GM21717 (cell line): ENCODE results near the gene KRTAP10-10.
"Not testable (repeated sequence)": the region's sequence is repeated elsewhere in the genome, so short reads cannot be mapped to it uniquely, and the experiment has no call there.

Experiments
- ATAC-seq: cut with Tn5 transposase; IDR thresholded peaks from one replicate; pipeline ENCODE4 v1.9.1; 2021; ENCODE audit warnings: mild to moderate bottlenecking, moderate library complexity; ENCODE audit not compliant: unreplicated experiment

The KRTAP10-10 gene

GRCh38 chr21:44602463-44602850, 34.7 kb upstream of the KRTAP10-10 start:
- no peak for ATAC-seq

DNA sequence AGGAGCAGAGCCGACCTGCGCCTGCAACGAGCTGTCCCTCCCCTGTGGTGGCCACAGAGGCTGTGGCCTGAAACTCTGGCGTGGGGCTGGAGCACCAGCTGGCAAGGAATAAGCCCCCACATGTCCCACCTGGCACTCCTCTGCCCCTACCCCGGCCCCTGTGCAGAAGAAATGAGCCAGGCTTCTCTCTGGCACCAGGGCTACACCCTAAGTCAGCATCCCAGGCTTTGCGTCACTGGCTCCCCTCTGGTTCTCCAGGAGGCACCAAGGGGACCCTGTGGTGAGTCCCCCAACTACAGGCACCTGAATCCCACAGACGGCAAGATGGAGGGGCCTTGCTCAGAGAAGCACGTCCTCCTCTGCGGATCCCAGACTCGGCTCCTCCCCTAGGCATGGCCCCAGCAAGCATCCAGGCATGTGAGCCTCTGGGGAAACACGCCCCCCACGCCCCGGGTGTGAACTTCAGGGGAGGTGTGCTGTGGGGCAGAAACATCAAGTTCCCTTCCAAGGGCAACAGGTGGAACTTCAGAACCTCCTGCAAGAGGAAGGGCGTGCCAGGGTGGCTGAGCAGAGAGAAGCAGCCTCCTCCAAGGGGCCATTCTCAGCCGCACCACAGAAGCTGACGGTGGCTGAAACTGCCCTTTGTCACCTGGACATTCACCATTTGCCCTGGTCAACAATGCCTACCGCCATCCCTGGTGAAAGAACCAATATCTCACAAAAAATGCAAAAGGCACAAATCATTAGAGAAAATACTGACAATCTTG, 33.9 kb upstream of the KRTAP10-10 start:
- no peak for ATAC-seq

- ATAC-seq, result no peak
Measured at GRCh38 chr21:44603911-44604310, 33.2 kb upstream of the KRTAP10-10 start.

- no peak for ATAC-seq
Measured at GRCh38 chr21:44606495-44606894, 30.7 kb upstream of the KRTAP10-10 start.

GRCh38 chr21:44609193-44609592, 28.0 kb upstream of the KRTAP10-10 start:
- no peak for ATAC-seq

- not testable (repeated sequence) for ATAC-seq
Measured at GRCh38 chr21:44610157-44610843, 26.9 kb upstream of the KRTAP10-10 start.

DNA sequence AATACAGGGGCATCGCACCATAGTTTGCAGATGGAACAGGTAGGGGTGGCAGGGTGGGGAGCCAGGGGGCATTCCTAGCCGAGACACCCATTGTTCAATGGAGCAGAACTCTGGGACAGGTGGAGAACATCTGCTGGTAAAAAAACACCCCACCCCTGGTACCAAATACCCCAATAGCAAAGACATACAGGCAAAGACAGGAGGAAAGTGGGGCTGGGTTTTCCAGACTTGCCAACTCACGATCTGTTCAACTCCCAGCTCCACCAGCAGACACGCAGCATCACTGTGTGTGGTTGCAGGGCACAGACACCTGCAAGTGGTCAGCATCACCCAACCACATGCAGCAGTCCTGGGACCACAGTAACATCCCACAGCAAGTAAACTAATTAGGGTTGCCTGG, 25.6 kb upstream of the KRTAP10-10 start:
- ATAC-seq, result no peak

DNA sequence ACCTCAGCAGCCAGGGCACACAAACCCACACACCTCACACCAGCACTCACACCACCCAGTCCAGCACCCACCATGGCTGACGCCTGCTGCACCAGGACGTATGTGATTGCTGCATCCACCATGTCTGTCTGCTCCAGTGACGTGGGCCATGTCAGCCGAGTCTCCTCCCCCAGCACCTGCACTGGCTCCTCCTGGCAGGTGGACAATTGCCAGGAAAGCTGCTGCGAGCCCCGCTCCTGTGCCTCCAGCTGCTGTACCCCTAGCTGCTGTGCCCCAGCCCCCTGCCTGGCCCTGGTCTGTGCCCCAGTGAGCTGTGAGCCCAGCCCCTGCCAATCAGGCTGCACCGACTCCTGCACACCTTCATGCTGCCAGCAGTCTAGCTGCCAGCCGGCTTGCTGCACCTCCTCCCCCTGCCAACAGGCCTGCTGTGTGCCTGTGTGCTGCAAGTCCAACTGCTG, 25.1 kb upstream of the KRTAP10-10 start, which contains the start of gene KRTAP10-8:
Gene KRTAP10-8 (plus strand): TSS at position 51 of the 458 bp plus-strand sequence. CDS start 22 bp downstream, at position 73.
- no peak for ATAC-seq

- no peak for ATAC-seq
Measured at GRCh38 chr21:44612669-44613229, 24.4 kb upstream of the KRTAP10-10 start.

DNA sequence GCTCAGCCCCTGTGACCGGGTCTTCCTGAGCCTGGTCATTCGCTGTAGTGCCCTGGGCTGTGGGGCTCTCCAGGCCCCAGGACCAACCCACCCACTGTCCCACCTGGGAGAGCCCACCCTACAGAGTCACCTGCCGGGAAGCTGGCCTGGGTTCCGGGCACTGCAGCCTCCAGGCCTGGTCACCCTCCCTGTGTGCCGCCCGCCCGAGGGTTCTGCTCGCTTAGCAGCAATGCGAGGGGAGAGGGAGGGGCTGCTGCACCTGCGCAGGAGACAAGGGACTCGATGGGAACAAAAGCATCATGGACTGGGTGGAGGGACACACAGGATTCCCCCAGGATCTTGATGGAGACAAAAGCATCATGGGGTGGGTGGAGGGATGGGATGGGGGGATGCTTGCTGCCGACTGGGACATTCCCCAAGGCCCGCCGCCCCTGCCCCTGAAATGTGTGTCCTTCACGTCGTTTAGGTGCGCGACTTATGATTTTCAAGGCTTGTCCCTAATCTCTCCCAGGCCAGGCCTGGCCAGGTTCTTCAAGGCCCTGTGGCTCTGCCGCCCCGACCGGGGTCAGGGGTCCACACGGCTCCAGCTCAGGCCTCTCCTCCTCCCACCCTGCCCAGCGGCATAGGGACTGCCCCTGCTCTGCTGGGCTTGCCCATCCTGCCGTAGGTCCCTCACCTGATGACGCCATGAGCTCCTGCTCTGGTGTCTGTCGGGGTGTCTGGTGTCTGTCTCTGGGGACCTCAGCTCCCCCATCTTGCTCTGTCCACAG, 23.6 kb upstream of the KRTAP10-10 start:
- ATAC-seq, result no peak

GRCh38 chr21:44614161-44614631, 23.0 kb upstream of the KRTAP10-10 start:
- ATAC-seq, result no peak

GRCh38 chr21:44614961-44615391, 22.2 kb upstream of the KRTAP10-10 start:
- ATAC-seq, result no peak

DNA sequence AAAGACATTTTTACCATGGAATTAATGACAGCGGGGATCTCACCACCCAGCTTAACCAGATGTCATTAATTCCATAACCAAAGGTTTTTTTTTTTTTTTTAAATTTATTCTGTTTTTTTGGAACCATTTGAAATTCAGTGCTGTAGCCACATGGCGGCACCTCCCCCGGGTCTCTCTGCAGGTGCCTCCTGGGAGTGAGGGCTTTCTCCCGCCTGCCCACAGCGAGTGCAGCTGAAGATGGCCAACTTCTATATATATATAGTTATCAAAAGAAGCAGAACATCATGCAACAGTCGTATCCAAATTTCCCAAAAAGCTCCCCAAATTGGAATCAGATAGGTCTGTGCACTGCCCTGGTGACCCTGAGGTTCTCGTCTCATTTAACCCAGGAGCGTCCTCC, 21.7 kb upstream of the KRTAP10-10 start:
- no peak for ATAC-seq

- no peak for ATAC-seq
Measured at GRCh38 chr21:44615911-44616590, 21.1 kb upstream of the KRTAP10-10 start.

- ATAC-seq, result no peak
Measured at GRCh38 chr21:44616591-44616926, 20.6 kb upstream of the KRTAP10-10 start.

GRCh38 chr21:44617071-44617501, 20.1 kb upstream of the KRTAP10-10 start:
- no peak for ATAC-seq

DNA sequence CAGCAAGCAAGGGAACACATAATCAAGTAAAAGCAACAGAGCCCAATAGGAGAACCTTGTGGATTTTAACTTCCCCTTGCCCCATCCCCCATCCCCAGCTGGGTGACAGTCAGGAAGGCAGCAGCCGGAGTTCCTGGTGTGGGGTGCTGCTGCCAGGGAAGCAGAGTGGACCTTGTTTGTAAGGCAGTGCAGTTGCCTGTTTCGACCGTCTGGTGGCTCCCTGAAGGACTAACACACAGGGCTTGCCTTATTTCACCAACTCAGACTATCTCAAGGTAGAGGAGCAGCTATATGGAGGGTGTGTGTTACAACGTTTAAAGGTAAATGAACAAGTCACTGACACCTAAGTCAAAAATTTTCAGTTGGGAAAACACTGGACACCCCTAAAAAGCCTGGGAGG, 18.7 kb upstream of the KRTAP10-10 start:
- ATAC-seq, result no peak

DNA sequence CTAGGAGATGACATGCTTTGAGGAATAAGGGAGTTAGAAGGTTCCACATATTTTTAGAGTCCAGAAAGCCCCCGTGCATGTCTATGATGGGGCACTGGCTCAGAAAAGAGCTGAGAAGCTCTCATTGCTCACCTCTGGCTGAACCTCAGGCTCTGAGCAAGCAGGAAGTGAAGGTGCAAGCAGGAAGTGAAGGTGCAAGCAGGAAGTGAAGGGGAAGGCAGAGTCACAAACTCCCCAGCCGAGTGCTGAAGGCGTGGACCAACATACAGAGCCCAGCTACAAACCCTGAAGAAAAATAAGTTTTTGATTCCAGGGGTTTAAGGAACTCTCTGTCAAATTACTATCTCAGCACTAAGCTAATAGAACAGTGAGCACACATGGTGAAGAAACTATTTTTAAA, 18.2 kb upstream of the KRTAP10-10 start:
- ATAC-seq, result no peak

- ATAC-seq, result no peak
Measured at GRCh38 chr21:44619886-44620285, 17.3 kb upstream of the KRTAP10-10 start.

- no peak for ATAC-seq
Measured at GRCh38 chr21:44623575-44623974, 13.6 kb upstream of the KRTAP10-10 start.
